Mucosa of descending colon (tissue), 3 donors: ENCODE measurements around the gene ACAT2. TPM values are rescaled to one million over a fixed set of nuclear protein-coding genes. Genes with fewer than 3 reads are reported as not detected.
"Not testable (repeated sequence)": the region's sequence is repeated elsewhere in the genome, so short reads cannot be mapped to it uniquely, and the experiment has no call there.

Source experiments
- ATAC-seq: fragments of 200-7000 bp; cut with Tn5 transposase; one replicate; pipeline ENCODE4 v1.9.1; 2020; ENCODE audit warnings: mild to moderate bottlenecking, moderate library complexity
- DNase-seq, 3 donors: peaks; one replicate each; pipeline ENCODE4 v3.0.0-alpha.2; 2020
- H3K36me3 ChIP-seq: fragments of 200-600 bp; one replicate; pipeline ENCODE4 v1.8.0; 2021; ENCODE audit warnings: low read depth, mild to moderate bottlenecking
- H3K4me1 ChIP-seq: fragments of 200-600 bp; one replicate; pipeline ENCODE4 v1.8.0; 2021; ENCODE audit warnings: low read depth, mild to moderate bottlenecking
- H3K4me3 ChIP-seq: fragments of 200-600 bp; one replicate; pipeline ENCODE4 v1.8.0; 2021; ENCODE audit warnings: mild to moderate bottlenecking
- H3K9me3 ChIP-seq: fragments of 200-600 bp; one replicate; pipeline ENCODE4 v1.8.0; 2021; ENCODE audit warnings: mild to moderate bottlenecking
- CTCF ChIP-seq: fragments of 200-600 bp; IDR thresholded peaks from one replicate; pipeline ENCODE4 v1.8.0; 2022; ENCODE audit warnings: antibody characterized with exemption, mild to moderate bottlenecking
- intact Hi-C, 2 donors: fragments of 100-400 bp; cut with DNase I in 1 of 2; cut with micrococcal nuclease in 1 of 2; formaldehyde crosslinking; loops; one replicate each; pipeline versions ENCODE4 v1.11.0 to v1.11.1; 2022; cut with DNase I, micrococcal nuclease
- total RNA-seq, 3 donors: library from RNA; stranded (reverse); fragmentation: NEBNext Ultra II Directional in 2 of 3; extraction: Animal tissue kit (Norgen Biotek cat#: 25700) in 2 of 3; gene quantifications; one replicate each; pipeline versions ENCODE4 v1.2.1 to v1.2.4, GENCODE V29; 2021 to 2023
- donor health status: DM: no; HTN: no; CAD: no; lungs with moderate emphysema.
- donor health status: DM: no; HTN: no; CAD: no.
- donor health status: DM: no; HTN: yes; CAD: no.

ACAT2 gene
- total RNA-seq, 3 donors from 2014 or later = 31.3 to 94.1 (median 71.1) TPM

GRCh38 chr6:159716247-159717096, 45.4 kb upstream of the ACAT2 start:
- no peaks in the 10 kb centered on the region for H3K36me3 ChIP-seq
- H3K4me3 ChIP-seq = no peak overlapping the region
- no peaks in the 10 kb centered on the region for H3K9me3 ChIP-seq
- peaks cover 5% of the 10 kb centered on the region for H3K4me1 ChIP-seq
- no peak for TF ChIP-seq CTCF
- DNase-seq (no peak), ATAC-seq (peak; percentile 75)
- intact Hi-C loops = no loop called here

GRCh38 chr6:159718634-159719033, 43.2 kb upstream of the ACAT2 start:
- Histone ChIP-seq H3K4me3 (no peak overlapping the region), H3K9me3 (no peaks in the 10 kb centered on the region), H3K36me3 (no peaks in the 10 kb centered on the region), H3K4me1 (peaks cover 5% of the 10 kb centered on the region)
- ATAC-seq = no peak
- intact Hi-C loops = no loop called here
- DNase-seq = no peak
- no peak for TF ChIP-seq CTCF

- Histone ChIP-seq H3K36me3 (no peaks in the 10 kb centered on the region), H3K9me3 (no peaks in the 10 kb centered on the region), H3K4me3 (no peak overlapping the region), H3K4me1 (peaks cover 5% of the 10 kb centered on the region)
- ATAC-seq = no peak
- no peak for DNase-seq
- TF ChIP-seq CTCF = no peak
- intact Hi-C loops = no loop called here
Measured at GRCh38 chr6:159719287-159719686, 42.6 kb upstream of the ACAT2 start.

- DNase-seq (peak in 1 of 3 donors; percentile 81), ATAC-seq (peak; percentile 60)
- H3K9me3 ChIP-seq = no peaks in the 10 kb centered on the region
- H3K36me3 ChIP-seq = no peaks in the 10 kb centered on the region
- H3K4me3 ChIP-seq = no peak overlapping the region
- TF ChIP-seq CTCF = no peak
- intact Hi-C loops = no loop called here
- no peaks in the 10 kb centered on the region for H3K4me1 ChIP-seq
Measured at GRCh38 chr6:159720708-159721107, 41.1 kb upstream of the ACAT2 start.

GRCh38 chr6:159721981-159722380, 39.9 kb upstream of the ACAT2 start:
- intact Hi-C loops, H3K9me3 ChIP-seq, ATAC-seq: not testable (repeated sequence)

GRCh38 chr6:159722655-159723054, 39.2 kb upstream of the ACAT2 start:
- ATAC-seq (no peak), DNase-seq (no peak)
- no peaks in the 10 kb centered on the region for H3K36me3 ChIP-seq
- H3K4me3 ChIP-seq = no peak overlapping the region
- intact Hi-C loops = no loop called here
- H3K4me1 ChIP-seq = no peaks in the 10 kb centered on the region
- TF ChIP-seq CTCF = no peak
- H3K9me3 ChIP-seq = no peaks in the 10 kb centered on the region

More at GRCh38 chr6:159721981-159722380, 39.9 kb upstream of the ACAT2 start:
- H3K4me1 ChIP-seq, DNase-seq, H3K36me3 ChIP-seq, H3K4me3 ChIP-seq: not testable (repeated sequence)
